Stomach (tissue), 9 donors: ENCODE data around the gene KIRREL3. TPM values are rescaled to one million over a fixed set of nuclear protein-coding genes. Genes with fewer than 3 reads are reported as not detected.
A peak's percentile ranks its signal among the peaks of the same experiment; 100 is the strongest.

ENCODE experiments used
- DNase-seq, 2 donors: peaks; one replicate each; pipeline versions ENCODE4 v3.0.0 to v3.0.0-alpha.2; 2013 to 2019
- H3K27ac ChIP-seq, 5 donors: fragments of 200-600 bp in 4 of 5; sonication (generic) in 4 of 5; one replicate each; pipeline ENCODE4 v1.5.1; 2013 to 2019; ENCODE audit warnings: mild to moderate bottlenecking in 1 of 5, moderate library complexity in 1 of 5
- H3K27me3 ChIP-seq, 3 donors: fragments of 200-600 bp; sonication (generic); one replicate each; pipeline ENCODE4 v1.5.1; 2017 to 2019; ENCODE audit warnings: mixed run types in 1 of 3
- H3K36me3 ChIP-seq, 4 donors: fragments of 200-600 bp; sonication (generic); 1 replicate in 3 of 4; 2 replicates in 1 of 4; pipeline ENCODE4 v1.5.1; 2016 to 2019
- H3K4me1 ChIP-seq, 4 donors: fragments of 200-600 bp; sonication (generic); one replicate each; pipeline ENCODE4 v1.5.1; 2016 to 2019
- H3K4me3 ChIP-seq, 4 donors: fragments of 200-600 bp; sonication (generic) in 3 of 4; one replicate each; pipeline ENCODE4 v1.5.1; 2016 to 2019; ENCODE audit warnings: mild to moderate bottlenecking in 1 of 4
- H3K9me3 ChIP-seq, 4 donors: fragments of 200-600 bp; sonication (generic); one replicate each; pipeline ENCODE4 v1.5.1; 2016 to 2019
- CTCF ChIP-seq, 7 experiments: fragments of 450-650 bp in 4 of 7; fragments of 200-600 bp in 3 of 7; sonication (generic) in 3 of 7; IDR thresholded peaks; one replicate each; pipeline ENCODE4 v1.5.1; 2016 to 2019; ENCODE audit warnings: antibody characterized with exemption in 7 of 7, control low read depth in 2 of 7, mild to moderate bottlenecking in 1 of 7
- EP300 ChIP-seq: sonication (generic); formaldehyde crosslinking; IDR thresholded peaks from one replicate; pipeline ENCODE4 v1.6.1; 2017; ENCODE audit warnings: antibody characterized with exemption
- POLR2A ChIP-seq, 4 donors: fragments of 450-650 bp; IDR thresholded peaks; one replicate each; pipeline ENCODE4 v1.6.1; 2016; ENCODE audit warnings: antibody characterized with exemption in 4 of 4, control low read depth in 2 of 4, mild to moderate bottlenecking in 1 of 4, moderate library complexity in 1 of 4
- POLR2AphosphoS5 ChIP-seq, 3 donors: sonication (generic); formaldehyde crosslinking; IDR thresholded peaks; one replicate each; pipeline ENCODE4 v1.6.1; 2016; ENCODE audit warnings: antibody characterized with exemption in 3 of 3
- WGBS, 5 donors: extraction: QIAGEN DNeasy Blood & Tissue Kit in 3 of 5; methylation state at CpG; one replicate each; pipeline versions ENCODE4 v1.1.5 to v1.1.7; 2013 to 2018; 5-methylcytosine and 5-hydroxymethylcytosine counted together
- intact Hi-C: fragments of 100-400 bp; cut with DNase I; formaldehyde crosslinking; loops from one replicate; pipeline ENCODE4 v1.15.1; 2023; ENCODE audit warnings: low total_unique reads
- polyA plus RNA-seq, 3 donors: library from polyadenylated mRNA; stranded (reverse); fragments of 200-250 nt; gene quantifications; one replicate each; pipeline ENCODE4 v1.2.3, GENCODE V29; 2013
- total RNA-seq, 5 donors: library from RNA; depleted of rRNA; stranded (reverse); fragments of >200 nt; gene quantifications; one replicate each; pipeline versions ENCODE4 v1.1.0 to v1.2.3, GENCODE V29; 2014 to 2016
- donor health status: healthy with polysubstance abuse.
- donor health status: Bipolar disorder and iron deficiency.
- donor health status: healthy.

Gene KIRREL3
- total and polyA plus RNA-seq, 8 donors: 0.10 to 1.7 (median 0.38) TPM; not detected in 4

- 67 to 88% (median 83%) methylated on average over 2 of the region's 2 CpGs for WGBS, 5 donors
- intact Hi-C loops: no loop called here
- TF ChIP-seq EP300 (no peak), POLR2AphosphoS5 (IDR thresholded peaks at IDR 0.05) (no peak), POLR2A (IDR thresholded peaks at IDR 0.05) (no peak), CTCF (IDR thresholded peaks at IDR 0.05) (no peak)
Observed at GRCh38 chr11:126939552-126939951, 61.0 kb downstream of the KIRREL3 start.

GRCh38 chr11:126938718-126939117, 61.9 kb downstream of the KIRREL3 start:
- H3K27me3 ChIP-seq: no peaks in the 10 kb centered on the region
- no peak overlapping the region for H3K27ac ChIP-seq
- intact Hi-C loops: no loop called here
- H3K4me1 ChIP-seq: no peaks in the 10 kb centered on the region
- WGBS, 5 donors: 75 to 88% (median 80%) methylated on average over 4 of the region's 4 CpGs
- no peaks in the 10 kb centered on the region for H3K36me3 ChIP-seq
- H3K9me3 ChIP-seq: peaks cover 0 to 10% (median under 1%) of the 10 kb centered on the region in 4 donors
- no peak for TF ChIP-seq POLR2AphosphoS5 (IDR thresholded peaks at IDR 0.05)
- TF ChIP-seq POLR2A (IDR thresholded peaks at IDR 0.05): no peak
- TF ChIP-seq CTCF (IDR thresholded peaks at IDR 0.05): no peak
- H3K4me3 ChIP-seq: no peak overlapping the region
- DNase-seq: no peak

More at GRCh38 chr11:126939552-126939951, 61.0 kb downstream of the KIRREL3 start:
- no peak for DNase-seq
- no peak overlapping the region for H3K27ac ChIP-seq
- no peaks in the 10 kb centered on the region for H3K36me3 ChIP-seq
- H3K27me3 ChIP-seq: peaks cover 0 to 4% (median 0%) of the 10 kb centered on the region in 3 donors
- H3K9me3 ChIP-seq: peaks cover 0 to 4% (median 0%) of the 10 kb centered on the region in 4 donors
- H3K4me1 ChIP-seq: no peaks in the 10 kb centered on the region
- no peak overlapping the region for H3K4me3 ChIP-seq

- 59 to 79% (median 64%) methylated on average over 4 of the region's 4 CpGs for WGBS, 5 donors
- peak in 1 of 2 donors; percentile 51 for DNase-seq
- H3K4me1 ChIP-seq: no peaks in the 10 kb centered on the region
- peaks cover 0 to 5% (median 0%) of the 10 kb centered on the region in 3 donors for H3K27me3 ChIP-seq
- no peak overlapping the region for H3K27ac ChIP-seq
- no peaks in the 10 kb centered on the region for H3K36me3 ChIP-seq
- intact Hi-C loops: no loop called here
- H3K9me3 ChIP-seq: peaks cover 0 to 12% (median 5%) of the 10 kb centered on the region in 4 donors
- H3K4me3 ChIP-seq: no peak overlapping the region
- TF ChIP-seq POLR2AphosphoS5 (IDR thresholded peaks at IDR 0.05) (no peak), EP300 (no peak), POLR2A (IDR thresholded peaks at IDR 0.05) (no peak), CTCF (IDR thresholded peaks at IDR 0.05) (no peak)
Observed at GRCh38 chr11:126930091-126930841, 70.3 kb downstream of the KIRREL3 start.

GRCh38 chr11:126929179-126930061, 71.2 kb downstream of the KIRREL3 start:
- Histone ChIP-seq H3K27ac (no peak overlapping the region), H3K9me3 (peaks cover 0 to 11% (median 4%) of the 10 kb centered on the region in 4 donors), H3K36me3 (no peaks in the 10 kb centered on the region), H3K4me1 (no peaks in the 10 kb centered on the region), H3K27me3 (peaks cover 0 to 5% (median 0%) of the 10 kb centered on the region in 3 donors), H3K4me3 (no peak overlapping the region)
- WGBS, 5 donors: 62 to 77% (median 64%) methylated on average over 10 of the region's 10 CpGs
- DNase-seq: peak in 1 of 2 donors; percentile 46
- intact Hi-C loops: no loop called here
- TF ChIP-seq POLR2AphosphoS5 (IDR thresholded peaks at IDR 0.05) (no peak), EP300 (no peak), CTCF (IDR thresholded peaks at IDR 0.05) (no peak), POLR2A (IDR thresholded peaks at IDR 0.05) (no peak)
